AG10803 (cell line): ENCODE data around the gene ARL13B.
A peak's percentile ranks its signal among the peaks of the same experiment; 100 is the strongest.
"Not testable (repeated sequence)": the region's sequence is repeated elsewhere in the genome, so short reads cannot be mapped to it uniquely, and the experiment has no call there.

Experiments used
- DNase-seq: peaks from one replicate; pipeline ENCODE4 v3.0.0; 2010; ENCODE audit warnings: low read depth
- H3K4me3 ChIP-seq: 2 replicates; pipeline ENCODE4 v1.5.1; 2011; ENCODE audit warnings: mild to moderate bottlenecking, low read length, control low read depth
- CTCF ChIP-seq: conservative IDR thresholded peaks from 2 replicates; pipeline ENCODE4 v1.5.1; 2011; ENCODE audit warnings: mild to moderate bottlenecking, low read length, control low read depth, inconsistent platforms

Gene ARL13B

GRCh38 chr3:94043285-94043684, 63.3 kb downstream of the ARL13B start:
- no peak overlapping the region for H3K4me3 ChIP-seq
- DNase-seq, result no peak
- TF ChIP-seq CTCF, result no peak

GRCh38 chr3:94044100-94044936, 64.4 kb downstream of the ARL13B start:
- DNase-seq, H3K4me3 ChIP-seq: not testable (repeated sequence)

- no peak for DNase-seq
- no peak for TF ChIP-seq CTCF
Measured at GRCh38 chr3:94046533-94046932, 66.6 kb downstream of the ARL13B start.

GRCh38 chr3:94049267-94049666, 69.3 kb downstream of the ARL13B start:
- TF ChIP-seq CTCF, result no peak
- DNase-seq, result no peak
- H3K4me3 ChIP-seq, result no peak overlapping the region

More at GRCh38 chr3:94046533-94046932, 66.6 kb downstream of the ARL13B start:
- H3K4me3 ChIP-seq, result no peak overlapping the region

- DNase-seq, result no peak
- H3K4me3 ChIP-seq, result no peak overlapping the region
- no peak for TF ChIP-seq CTCF
Measured at GRCh38 chr3:94050546-94050945, 70.6 kb downstream of the ARL13B start.

- no peak for TF ChIP-seq CTCF
- DNase-seq, result no peak
- no peak overlapping the region for H3K4me3 ChIP-seq
Measured at GRCh38 chr3:94061297-94061696, 81.3 kb downstream of the ARL13B start.

GRCh38 chr3:94062513-94063404, 82.8 kb downstream of the ARL13B start, which contains the start of the genes DHFR2 and NSUN3:
TSS of gene DHFR2 (minus strand) at chr3:94062916. CDS start at chr3:94061511, 1,405 bp downstream.
TSS of gene NSUN3 (plus strand) at chr3:94063061. CDS start at chr3:94063127, 66 bp downstream.
- DNase-seq, result peak; percentile 98
- no peak for TF ChIP-seq CTCF
- H3K4me3 ChIP-seq, result peak within 1 kb of the TSS; percentile 87
